RWPE2 (cell line): ENCODE measurements around the gene ZNF862.

Source experiments
- ATAC-seq: fragments of 200-7000 bp; cut with Tn5 transposase; 3 replicates; pipeline ENCODE4 v1.9.1; 2021; ENCODE audit warnings: low read depth
- DNase-seq: peaks from one replicate; pipeline ENCODE4 v3.0.0-alpha.2; 2020; ENCODE audit warnings: low spot score
- H3K27ac ChIP-seq: fragments of 450-650 bp; 2 replicates; pipeline ENCODE4 v1.5.1; 2017; ENCODE audit warnings: mild to moderate bottlenecking; ENCODE audit not compliant: poor library complexity, severe bottlenecking
- H3K27me3 ChIP-seq: fragments of 250-450 bp; sonication (Bioruptor Pico); 2 replicates; pipeline ENCODE4 v1.5.1; 2021; ENCODE audit warnings: mild to moderate bottlenecking, moderate library complexity; ENCODE audit not compliant: insufficient read depth, poor library complexity, severe bottlenecking
- H3K36me3 ChIP-seq: fragments of 250-450 bp; sonication (Bioruptor Pico); 2 replicates; pipeline ENCODE4 v1.5.1; 2020; ENCODE audit warnings: low read depth, mild to moderate bottlenecking, moderate library complexity
- H3K4me1 ChIP-seq: fragments of 250-450 bp; sonication (Bioruptor Pico); 2 replicates; pipeline ENCODE4 v1.5.1; 2021; ENCODE audit warnings: mild to moderate bottlenecking, moderate library complexity; ENCODE audit not compliant: insufficient read depth, poor library complexity, severe bottlenecking
- H3K4me3 ChIP-seq: fragments of 250-450 bp; sonication (Bioruptor Pico); 2 replicates; pipeline ENCODE4 v1.5.1; 2021; ENCODE audit warnings: mild to moderate bottlenecking, moderate library complexity; ENCODE audit not compliant: severe bottlenecking
- H3K9me3 ChIP-seq: fragments of 250-450 bp; sonication (Bioruptor Pico); 2 replicates; pipeline ENCODE4 v1.5.1; 2021; ENCODE audit warnings: mild to moderate bottlenecking, moderate library complexity; ENCODE audit not compliant: severe bottlenecking
- TF ChIP-seq, protein P1 (sequence below): fragments of 450-650 bp; IDR thresholded peaks from one replicate; pipeline ENCODE4 v1.5.1; 2017; ENCODE audit warnings: mild to moderate bottlenecking, moderate library complexity; ENCODE audit not compliant: poor library complexity, severe bottlenecking

The ZNF862 gene

DNA sequence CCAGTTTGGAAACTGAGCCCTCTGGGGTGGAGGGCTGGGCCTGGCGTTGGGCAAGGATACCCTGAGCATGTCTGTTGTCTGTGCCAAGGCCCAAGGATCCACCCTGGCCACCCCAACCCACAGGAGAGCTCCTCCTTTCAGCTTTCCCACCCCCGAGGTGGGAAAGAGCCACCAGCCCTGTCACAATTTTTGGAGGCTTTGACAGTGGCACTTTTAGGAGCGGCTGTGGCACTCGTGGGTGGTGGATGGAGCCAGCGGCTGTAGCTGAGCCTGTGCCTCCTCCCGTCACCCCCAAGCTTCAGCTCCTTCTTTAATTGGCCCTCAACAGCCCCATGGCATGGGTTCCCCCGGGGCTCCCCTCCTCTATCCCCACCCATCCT, 18.2 kb upstream of the ZNF862 start:
- no peak for DNase-seq

DNA sequence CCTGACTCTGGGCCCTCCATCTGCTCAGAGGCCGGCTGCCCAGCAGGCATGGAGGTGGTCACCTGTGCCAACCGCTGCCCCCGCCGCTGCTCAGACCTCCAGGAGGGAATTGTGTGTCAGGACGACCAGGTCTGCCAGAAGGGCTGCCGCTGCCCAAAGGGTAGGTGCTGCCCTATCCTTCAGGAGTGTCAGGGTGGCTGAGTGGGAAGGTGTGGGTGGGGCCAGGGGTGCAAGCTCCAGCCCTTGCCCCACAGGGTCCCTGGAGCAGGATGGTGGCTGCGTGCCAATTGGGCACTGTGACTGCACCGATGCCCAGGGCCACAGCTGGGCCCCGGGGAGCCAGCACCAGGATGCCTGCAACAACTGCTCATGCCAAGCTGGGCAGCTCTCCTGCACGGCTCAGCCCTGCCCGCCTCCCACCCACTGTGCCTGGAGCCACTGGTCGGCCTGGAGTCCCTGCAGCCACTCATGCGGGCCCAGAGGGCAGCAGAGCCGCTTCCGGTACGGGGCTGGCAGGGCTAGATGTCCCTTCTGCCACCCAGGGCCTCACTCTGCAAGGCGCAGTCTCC, 17.5 kb upstream of the ZNF862 start:
- H3K27me3 ChIP-seq, result no peaks in the 10 kb centered on the region
- peak; percentile 58 for DNase-seq
- H3K9me3 ChIP-seq, result no peaks in the 10 kb centered on the region
- H3K4me3 ChIP-seq, result no peak overlapping the region
- TF ChIP-seq, protein P1, sequence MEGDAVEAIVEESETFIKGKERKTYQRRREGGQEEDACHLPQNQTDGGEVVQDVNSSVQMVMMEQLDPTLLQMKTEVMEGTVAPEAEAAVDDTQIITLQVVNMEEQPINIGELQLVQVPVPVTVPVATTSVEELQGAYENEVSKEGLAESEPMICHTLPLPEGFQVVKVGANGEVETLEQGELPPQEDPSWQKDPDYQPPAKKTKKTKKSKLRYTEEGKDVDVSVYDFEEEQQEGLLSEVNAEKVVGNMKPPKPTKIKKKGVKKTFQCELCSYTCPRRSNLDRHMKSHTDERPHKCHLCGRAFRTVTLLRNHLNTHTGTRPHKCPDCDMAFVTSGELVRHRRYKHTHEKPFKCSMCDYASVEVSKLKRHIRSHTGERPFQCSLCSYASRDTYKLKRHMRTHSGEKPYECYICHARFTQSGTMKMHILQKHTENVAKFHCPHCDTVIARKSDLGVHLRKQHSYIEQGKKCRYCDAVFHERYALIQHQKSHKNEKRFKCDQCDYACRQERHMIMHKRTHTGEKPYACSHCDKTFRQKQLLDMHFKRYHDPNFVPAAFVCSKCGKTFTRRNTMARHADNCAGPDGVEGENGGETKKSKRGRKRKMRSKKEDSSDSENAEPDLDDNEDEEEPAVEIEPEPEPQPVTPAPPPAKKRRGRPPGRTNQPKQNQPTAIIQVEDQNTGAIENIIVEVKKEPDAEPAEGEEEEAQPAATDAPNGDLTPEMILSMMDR, result no peak
- no peak for ATAC-seq
- H3K36me3 ChIP-seq, result no peaks in the 10 kb centered on the region
- no peak overlapping the region for H3K27ac ChIP-seq
- no peaks in the 10 kb centered on the region for H3K4me1 ChIP-seq

More for the DNA sequence above, 18.2 kb upstream of the ZNF862 start:
- Histone ChIP-seq H3K27ac (no peak overlapping the region), H3K4me3 (no peak overlapping the region), H3K27me3 (no peaks in the 10 kb centered on the region), H3K36me3 (no peaks in the 10 kb centered on the region), H3K4me1 (no peaks in the 10 kb centered on the region), H3K9me3 (no peaks in the 10 kb centered on the region)
- ATAC-seq, result no peak
- TF ChIP-seq, protein P1, result no peak

DNA sequence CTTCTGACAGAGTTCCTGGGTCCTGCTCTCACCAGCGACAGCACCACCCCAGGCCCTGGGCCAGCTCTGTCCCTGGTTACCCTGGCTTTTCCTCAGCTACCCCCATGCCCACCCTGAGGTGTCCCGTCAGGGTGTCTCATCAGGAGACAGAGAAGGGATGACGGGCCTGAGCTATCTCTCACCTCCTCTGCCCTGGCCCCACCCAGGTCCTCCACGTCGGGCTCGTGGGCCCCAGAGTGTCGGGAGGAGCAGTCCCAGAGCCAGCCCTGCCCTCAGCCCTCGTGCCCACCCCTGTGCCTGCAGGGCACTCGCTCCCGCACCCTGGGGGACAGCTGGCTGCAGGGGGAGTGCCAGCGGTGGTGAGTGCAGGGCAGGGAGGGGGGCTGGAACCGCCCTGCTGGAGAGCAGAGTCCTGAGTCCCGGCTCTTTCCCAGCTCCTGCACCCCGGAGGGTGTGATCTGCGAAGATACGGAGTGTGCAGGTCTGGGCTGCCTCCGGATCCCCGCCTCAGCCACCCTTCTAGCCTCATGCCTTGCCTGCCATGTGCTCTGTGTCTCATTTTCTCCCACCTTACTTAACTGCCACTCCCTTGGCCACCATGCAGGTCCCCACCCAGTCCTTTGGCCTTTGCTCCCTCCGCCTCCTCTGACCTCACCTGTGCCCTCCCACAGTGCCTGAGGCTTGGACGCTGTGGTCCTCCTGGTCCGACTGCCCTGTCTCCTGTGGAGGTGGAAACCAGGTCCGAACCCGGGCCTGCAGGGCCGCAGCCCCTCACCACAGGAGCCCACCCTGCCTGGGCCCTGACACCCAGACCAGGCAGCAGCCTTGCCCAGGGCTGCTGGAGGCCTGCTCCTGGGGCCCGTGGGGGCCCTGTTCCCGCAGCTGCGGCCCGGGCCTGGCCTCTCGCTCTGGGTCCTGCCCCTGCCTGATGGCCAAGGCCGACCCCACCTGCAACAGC, 16.7 kb upstream of the ZNF862 start:
- TF ChIP-seq, protein P1, result no peak
- H3K36me3 ChIP-seq, result no peaks in the 10 kb centered on the region
- H3K27me3 ChIP-seq, result no peaks in the 10 kb centered on the region
- no peak overlapping the region for H3K4me3 ChIP-seq
- DNase-seq (peak; percentile 49), ATAC-seq (no peak)
- H3K4me1 ChIP-seq, result no peaks in the 10 kb centered on the region
- H3K27ac ChIP-seq, result no peak overlapping the region
- H3K9me3 ChIP-seq, result no peaks in the 10 kb centered on the region

DNA sequence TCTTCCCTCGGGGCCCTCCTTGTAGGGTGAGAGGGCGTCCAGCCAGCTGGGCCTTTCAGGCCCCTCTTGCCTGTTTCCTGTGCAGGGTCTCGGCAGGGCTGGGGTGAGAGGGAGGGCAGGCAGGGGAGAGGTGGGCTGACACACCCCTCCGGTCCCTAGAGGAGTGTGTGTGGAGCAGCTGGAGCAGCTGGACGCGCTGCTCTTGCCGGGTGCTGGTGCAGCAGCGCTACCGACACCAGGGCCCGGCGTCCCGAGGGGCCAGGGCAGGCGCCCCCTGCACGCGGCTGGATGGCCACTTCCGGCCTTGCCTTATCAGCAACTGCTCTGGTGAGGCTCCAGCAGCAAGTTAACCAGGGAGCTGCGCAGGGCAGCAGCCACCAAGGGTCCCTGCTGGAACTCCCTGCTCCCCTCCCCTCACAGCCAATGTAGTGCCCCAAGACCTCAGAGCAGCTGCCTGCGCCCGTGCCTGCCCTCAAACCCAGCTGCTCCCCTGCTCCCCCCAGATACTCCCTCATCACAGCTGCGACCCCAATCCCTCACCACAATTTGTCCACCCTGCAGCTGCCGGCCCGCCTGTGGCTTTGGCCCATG, 15.7 kb upstream of the ZNF862 start:
- DNase-seq (peak; percentile 40), ATAC-seq (no peak)
- H3K36me3 ChIP-seq, result no peaks in the 10 kb centered on the region
- no peak overlapping the region for H3K27ac ChIP-seq
- H3K9me3 ChIP-seq, result no peaks in the 10 kb centered on the region
- no peaks in the 10 kb centered on the region for H3K27me3 ChIP-seq
- H3K4me1 ChIP-seq, result no peaks in the 10 kb centered on the region
- H3K4me3 ChIP-seq, result no peak overlapping the region
- TF ChIP-seq, protein P1, result no peak
